ENCODE measurements around the gene MAP1LC3B2.

- TF ChIP-seq POLR2A (IDR thresholded peaks at IDR 0.05) (no peak), CTCF (IDR thresholded peaks at IDR 0.05) (no peak), EP300 (IDR thresholded peaks at IDR 0.05) (no peak)
These were observed 20.4 kb upstream of the MAP1LC3B2 start for GRCh38 chr12:116538682-116539305.

Measured in upper lobe of left lung (tissue), 4 donors.